A673 (cell line): ENCODE results near the gene C1QTNF4.

Experiments used
- CTCF ChIP-seq: fragments of 300-800, 200-600 bp; sonication (generic); conservative IDR thresholded peaks from 2 replicates; pipeline ENCODE4 v1.5.1; 2017; ENCODE audit warnings: low read depth, mild to moderate bottlenecking, antibody characterized with exemption, low read length, moderate library complexity, mixed read lengths
- EZH2 ChIP-seq: fragments of 200-600 bp; sonication (generic); IDR thresholded peaks from 2 replicates; pipeline ENCODE4 v1.6.1; 2017; ENCODE audit warnings: borderline replicate concordance, low read depth, mild to moderate bottlenecking, mixed read lengths, antibody characterized with exemption, low read length; ENCODE audit not compliant: poor library complexity, severe bottlenecking

GRCh38 chr11:47626234-47626633 lies 32.0 kb upstream of the C1QTNF4 start:
- TF ChIP-seq CTCF, result no peak
- TF ChIP-seq EZH2, result no peak
